RWPE1 (cell line): ENCODE data around the gene HKDC1.

Experiments used
- CTCF ChIA-PET: fragments of 350-600 bp; sonication (Branson Sonifier 250); formaldehyde crosslinking; extraction: SDS; loops from one replicate; lab custom pipeline; 2021; lab: Yijun Ruan, JAX
- POLR2A ChIA-PET: fragments of 400-600 bp; formaldehyde crosslinking; extraction: SDS; loops from one replicate; lab custom pipeline; 2020; ENCODE audit warnings: antibody characterized with exemption; ENCODE audit not compliant: low non-redundant PET; lab: Yijun Ruan, JAX
- DNase-seq: peaks from one replicate; pipeline ENCODE4 v3.0.0; 2012; ENCODE audit warnings: low spot score
- H3K27ac ChIP-seq: fragments of 450-650 bp; 2 replicates; pipeline ENCODE4 v1.5.1; 2017
- TF ChIP-seq, protein P1 (sequence below): fragments of 450-650 bp; conservative IDR thresholded peaks from 2 replicates; pipeline ENCODE4 v1.5.1; 2017; ENCODE audit warnings: low read depth, mild to moderate bottlenecking

The HKDC1 gene

GRCh38 chr10:69228151-69228550 lies 8.0 kb downstream of the HKDC1 start:
- H3K27ac ChIP-seq = no peak overlapping the region
- ChIA-PET POLR2A (no interaction called here), CTCF (interaction anchor here (0.7 to 1.0 kb wide), 2 partner anchors 16 to 243 kb away, joined by 3 read pairs; no protein-coding TSS in a partner anchor)
- TF ChIP-seq, protein P1, sequence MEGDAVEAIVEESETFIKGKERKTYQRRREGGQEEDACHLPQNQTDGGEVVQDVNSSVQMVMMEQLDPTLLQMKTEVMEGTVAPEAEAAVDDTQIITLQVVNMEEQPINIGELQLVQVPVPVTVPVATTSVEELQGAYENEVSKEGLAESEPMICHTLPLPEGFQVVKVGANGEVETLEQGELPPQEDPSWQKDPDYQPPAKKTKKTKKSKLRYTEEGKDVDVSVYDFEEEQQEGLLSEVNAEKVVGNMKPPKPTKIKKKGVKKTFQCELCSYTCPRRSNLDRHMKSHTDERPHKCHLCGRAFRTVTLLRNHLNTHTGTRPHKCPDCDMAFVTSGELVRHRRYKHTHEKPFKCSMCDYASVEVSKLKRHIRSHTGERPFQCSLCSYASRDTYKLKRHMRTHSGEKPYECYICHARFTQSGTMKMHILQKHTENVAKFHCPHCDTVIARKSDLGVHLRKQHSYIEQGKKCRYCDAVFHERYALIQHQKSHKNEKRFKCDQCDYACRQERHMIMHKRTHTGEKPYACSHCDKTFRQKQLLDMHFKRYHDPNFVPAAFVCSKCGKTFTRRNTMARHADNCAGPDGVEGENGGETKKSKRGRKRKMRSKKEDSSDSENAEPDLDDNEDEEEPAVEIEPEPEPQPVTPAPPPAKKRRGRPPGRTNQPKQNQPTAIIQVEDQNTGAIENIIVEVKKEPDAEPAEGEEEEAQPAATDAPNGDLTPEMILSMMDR = no peak
- no peak for DNase-seq

DNA sequence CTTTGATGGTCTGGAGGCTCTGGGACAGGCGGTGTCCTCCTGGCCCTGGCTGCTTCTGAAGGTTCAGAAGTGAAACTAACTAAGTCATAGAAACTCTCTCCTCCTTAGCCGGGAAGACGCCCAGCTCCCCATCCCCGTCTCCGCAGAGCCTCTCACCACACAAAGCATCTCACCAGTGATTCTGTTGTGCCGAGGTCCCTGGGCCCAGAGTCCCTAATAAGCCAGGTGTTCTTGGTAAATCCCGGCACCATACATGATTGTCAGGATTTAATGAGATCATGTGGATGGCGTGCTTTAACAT lies 9.4 kb downstream of the HKDC1 start:
- POLR2A ChIA-PET = no interaction called here
- no peak for DNase-seq
- peak overlapping the region; percentile 23; the same call in 1 of the 2 replicates for H3K27ac ChIP-seq
- CTCF ChIA-PET = no interaction called here
- TF ChIP-seq, protein P1 = no peak

- no peak overlapping the region for H3K27ac ChIP-seq
- TF ChIP-seq, protein P1 = no peak
- no peak for DNase-seq
- POLR2A ChIA-PET = no interaction called here
- CTCF ChIA-PET = no interaction called here
These were observed 10.0 kb downstream of the HKDC1 start for GRCh38 chr10:69230128-69230527.

DNA sequence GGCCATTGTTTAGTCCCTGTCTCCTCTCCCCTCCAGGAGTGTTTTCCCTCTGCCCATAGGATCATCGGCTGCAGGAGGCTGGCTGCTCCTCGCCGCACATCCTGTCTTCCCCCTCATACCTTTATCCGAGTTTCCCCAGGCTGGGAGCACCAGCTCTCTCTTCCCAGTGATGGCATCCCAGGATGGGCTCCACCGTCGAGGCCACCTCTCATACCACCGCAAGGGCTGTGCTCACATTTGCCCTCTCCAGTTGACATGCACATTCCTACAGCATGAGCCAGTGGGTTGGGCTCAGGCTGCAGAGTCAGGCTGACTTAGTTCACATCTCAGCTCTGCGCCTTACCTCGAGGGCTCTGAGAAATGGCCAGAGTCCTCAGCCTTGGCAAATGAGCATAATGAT lies 12.1 kb downstream of the HKDC1 start:
- ChIA-PET CTCF (interaction anchor here (0.6 to 1.5 kb wide), 5 partner anchors 10 to 169 kb away, joined by 3 to 4 read pairs (median 4); no protein-coding TSS in a partner anchor), POLR2A (no interaction called here)
- TF ChIP-seq, protein P1 = no peak
- DNase-seq = peak; percentile 90
- H3K27ac ChIP-seq = peak overlapping the region; percentile 48; the same call in 1 of the 2 replicates

GRCh38 chr10:69232736-69233480 lies 12.8 kb downstream of the HKDC1 start:
- peak overlapping the region; percentile 48; the same call in 1 of the 2 replicates for H3K27ac ChIP-seq
- TF ChIP-seq, protein P1 = no peak
- no peak for DNase-seq
- ChIA-PET POLR2A (no interaction called here), CTCF (interaction anchor here (0.5 to 1.5 kb wide), 7 partner anchors 10 to 168 kb away, joined by 3 to 4 read pairs (median 3); no protein-coding TSS in a partner anchor)

GRCh38 chr10:69234447-69234846 lies 14.3 kb downstream of the HKDC1 start:
- ChIA-PET CTCF (interaction anchor here (0.7 kb wide), 1 partner anchor 197 kb away, joined by 6 read pairs; no protein-coding TSS in a partner anchor), POLR2A (no interaction called here)
- TF ChIP-seq, protein P1 = no peak
- no peak for DNase-seq
- H3K27ac ChIP-seq = no peak overlapping the region
